ENCODE measurements around the gene KRABD2.

DNA sequence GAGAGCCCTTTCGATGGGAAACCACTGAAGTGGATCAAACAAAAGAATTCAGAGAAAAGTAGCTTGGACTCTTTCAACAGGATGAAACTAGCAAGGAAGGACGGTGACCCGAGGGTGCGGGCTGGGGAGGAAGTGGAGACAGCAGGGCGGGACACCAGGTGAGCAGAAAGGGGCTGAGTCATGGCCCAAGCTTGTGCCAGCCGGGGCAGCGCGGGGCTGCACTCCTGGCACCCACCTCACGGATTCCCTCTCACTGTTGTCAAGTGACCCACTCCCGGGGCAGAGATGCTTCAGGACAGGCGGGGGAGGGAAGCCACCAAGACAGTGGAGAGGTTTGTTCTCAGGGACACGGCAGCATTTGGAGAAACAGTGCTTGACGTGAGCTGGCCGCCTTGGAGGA is 31.9 kb upstream of the KRABD2 start:
- TF ChIP-seq POLR2A (IDR thresholded peaks at IDR 0.05) (no peak), POLR2AphosphoS5 (IDR thresholded peaks at IDR 0.05) (no peak), EP300 (IDR thresholded peaks at IDR 0.05; ENCODE audit: low read depth) (no peak)
- TF ChIP-seq, protein P1, sequence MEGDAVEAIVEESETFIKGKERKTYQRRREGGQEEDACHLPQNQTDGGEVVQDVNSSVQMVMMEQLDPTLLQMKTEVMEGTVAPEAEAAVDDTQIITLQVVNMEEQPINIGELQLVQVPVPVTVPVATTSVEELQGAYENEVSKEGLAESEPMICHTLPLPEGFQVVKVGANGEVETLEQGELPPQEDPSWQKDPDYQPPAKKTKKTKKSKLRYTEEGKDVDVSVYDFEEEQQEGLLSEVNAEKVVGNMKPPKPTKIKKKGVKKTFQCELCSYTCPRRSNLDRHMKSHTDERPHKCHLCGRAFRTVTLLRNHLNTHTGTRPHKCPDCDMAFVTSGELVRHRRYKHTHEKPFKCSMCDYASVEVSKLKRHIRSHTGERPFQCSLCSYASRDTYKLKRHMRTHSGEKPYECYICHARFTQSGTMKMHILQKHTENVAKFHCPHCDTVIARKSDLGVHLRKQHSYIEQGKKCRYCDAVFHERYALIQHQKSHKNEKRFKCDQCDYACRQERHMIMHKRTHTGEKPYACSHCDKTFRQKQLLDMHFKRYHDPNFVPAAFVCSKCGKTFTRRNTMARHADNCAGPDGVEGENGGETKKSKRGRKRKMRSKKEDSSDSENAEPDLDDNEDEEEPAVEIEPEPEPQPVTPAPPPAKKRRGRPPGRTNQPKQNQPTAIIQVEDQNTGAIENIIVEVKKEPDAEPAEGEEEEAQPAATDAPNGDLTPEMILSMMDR (IDR thresholded peaks at IDR 0.05): no peak
